Measurements from ENCODE around the gene ENTR1.
"Not testable (repeated sequence)": the region's sequence is repeated elsewhere in the genome, so short reads cannot be mapped to it uniquely, and the experiment has no call there.

ENTR1 gene

GRCh38 chr9:136409557-136410455, 608 bp downstream of the ENTR1 start:
- DNase-seq: no peak
- Histone ChIP-seq H3K36me3 (peaks cover 59% of the 10 kb centered on the region), H3K9me3 (ENCODE audit: severe bottlenecking) (no peaks in the 10 kb centered on the region), H3K27ac (peak overlapping the region; percentile 70), H3K4me3 (ENCODE audit: low read depth, low read length) (peak overlapping the region; percentile 71), H3K27me3 (ENCODE audit: insufficient read depth, low read depth, severe bottlenecking) (no peaks in the 10 kb centered on the region)
- no peak for TF ChIP-seq CTCF (IDR thresholded peaks at IDR 0.05; ENCODE audit: low read depth, low read length)

- peaks cover 56% of the 10 kb centered on the region for H3K36me3 ChIP-seq
- no peak for TF ChIP-seq CTCF (IDR thresholded peaks at IDR 0.05; ENCODE audit: low read depth, low read length)
- no peak for DNase-seq
- no peaks in the 10 kb centered on the region for H3K27me3 ChIP-seq (ENCODE audit: insufficient read depth, low read depth, severe bottlenecking)
- H3K9me3 ChIP-seq (ENCODE audit: severe bottlenecking): no peaks in the 10 kb centered on the region
- H3K27ac ChIP-seq: no peak overlapping the region
- no peak overlapping the region for H3K4me3 ChIP-seq (ENCODE audit: low read depth, low read length)
Measured at GRCh38 chr9:136407911-136408310, 2.5 kb downstream of the ENTR1 start.

- not testable (repeated sequence) for H3K4me3 ChIP-seq (ENCODE audit: low read depth, low read length); H3K27me3 ChIP-seq (ENCODE audit: insufficient read depth, low read depth, severe bottlenecking); DNase-seq; H3K9me3 ChIP-seq (ENCODE audit: severe bottlenecking); H3K27ac ChIP-seq
- H3K36me3 ChIP-seq: peaks cover 49% of the 10 kb centered on the region
Measured at GRCh38 chr9:136407061-136407460, 3.4 kb downstream of the ENTR1 start.

GRCh38 chr9:136405904-136406303, 4.5 kb downstream of the ENTR1 start:
- H3K9me3 ChIP-seq (ENCODE audit: severe bottlenecking); H3K27ac ChIP-seq; H3K27me3 ChIP-seq (ENCODE audit: insufficient read depth, low read depth, severe bottlenecking); DNase-seq; H3K4me3 ChIP-seq (ENCODE audit: low read depth, low read length): not testable (repeated sequence)
- H3K36me3 ChIP-seq: peaks cover 49% of the 10 kb centered on the region

- H3K9me3 ChIP-seq (ENCODE audit: severe bottlenecking): no peaks in the 10 kb centered on the region
- no peaks in the 10 kb centered on the region for H3K27me3 ChIP-seq (ENCODE audit: insufficient read depth, low read depth, severe bottlenecking)
- TF ChIP-seq CTCF (IDR thresholded peaks at IDR 0.05; ENCODE audit: low read depth, low read length): no peak
- DNase-seq: no peak
- no peak overlapping the region for H3K27ac ChIP-seq
- no peak overlapping the region for H3K4me3 ChIP-seq (ENCODE audit: low read depth, low read length)
- peaks cover 45% of the 10 kb centered on the region for H3K36me3 ChIP-seq
Measured at GRCh38 chr9:136405481-136405880, 4.9 kb downstream of the ENTR1 start.

GRCh38 chr9:136404801-136405136, 5.6 kb downstream of the ENTR1 start:
- peaks cover 45% of the 10 kb centered on the region for H3K36me3 ChIP-seq
- no peak for TF ChIP-seq CTCF (IDR thresholded peaks at IDR 0.05; ENCODE audit: low read depth, low read length)
- no peak overlapping the region for H3K4me3 ChIP-seq (ENCODE audit: low read depth, low read length)
- no peak for DNase-seq
- H3K27me3 ChIP-seq (ENCODE audit: insufficient read depth, low read depth, severe bottlenecking): no peaks in the 10 kb centered on the region
- H3K9me3 ChIP-seq (ENCODE audit: severe bottlenecking): no peaks in the 10 kb centered on the region
- no peak overlapping the region for H3K27ac ChIP-seq

Measured in WERI-Rb-1 (cell line).